Caco-2 (cell line): ENCODE data around the gene CAPN13. TPM values are rescaled to one million over a fixed set of nuclear protein-coding genes. Genes with fewer than 3 reads are reported as not detected.

Experiments
- BruUV-seq: library from RNA; stranded (reverse); fragments of 400-500 nt; replicated peaks from 2 replicates; lab custom pipeline; 2021; lab: Mats Ljungman, UMichigan
- CTCF ChIA-PET: fragments of 300-600 bp; sonication (Branson Sonifier 250); formaldehyde crosslinking; loops from one replicate; lab custom pipeline; 2022; ENCODE audit warnings: antibody characterized with exemption; lab: Charles Lee
- POLR2A ChIA-PET: fragments of 300-600 bp; sonication (Branson Sonifier 250); formaldehyde crosslinking; loops from one replicate; lab custom pipeline; 2022; ENCODE audit warnings: antibody characterized with exemption; lab: Charles Lee
- DNase-seq, 2 experiments: peaks; one replicate each; pipeline versions ENCODE4 v3.0.0 to v3.0.0-alpha.2; 2020 to 2022
- H3K27me3 ChIP-seq: replicated peaks from 2 replicates; pipeline ENCODE4 v1.6.0; 2011; ENCODE audit warnings: low read length; ENCODE audit not compliant: control insufficient read depth, insufficient read depth
- H3K36me3 ChIP-seq: 2 replicates; pipeline ENCODE4 v1.5.1; 2011; ENCODE audit warnings: low read length; ENCODE audit not compliant: control insufficient read depth, insufficient read depth
- H3K4me1 ChIP-seq: fragments of 250-450 bp; sonication (Bioruptor Pico); 2 replicates; pipeline ENCODE4 v1.5.1; 2020; ENCODE audit warnings: mild to moderate bottlenecking
- H3K4me3 ChIP-seq: 2 replicates; pipeline ENCODE4 v1.5.1; 2011; ENCODE audit warnings: low read depth, mild to moderate bottlenecking, control low read depth, low read length
- H3K9me3 ChIP-seq: fragments of 250-450 bp; sonication (Bioruptor Pico); 2 replicates; pipeline ENCODE4 v1.5.1; 2020; ENCODE audit warnings: mild to moderate bottlenecking, moderate library complexity
- H3K27ac Mint-ChIP-seq: one replicate; pipeline ENCODE4 v1.8.0; 2022; ENCODE audit warnings: mixed read lengths; ENCODE audit not compliant: unreplicated experiment
- H3K27me3 Mint-ChIP-seq: one replicate; pipeline ENCODE4 v1.8.0; 2022; ENCODE audit warnings: mixed read lengths; ENCODE audit not compliant: insufficient read depth, unreplicated experiment
- H3K36me3 Mint-ChIP-seq: one replicate; pipeline ENCODE4 v1.8.0; 2022; ENCODE audit warnings: mild to moderate bottlenecking, mixed read lengths; ENCODE audit not compliant: insufficient read depth, unreplicated experiment
- H3K4me1 Mint-ChIP-seq: one replicate; pipeline ENCODE4 v1.8.0; 2022; ENCODE audit warnings: low read depth, mixed read lengths; ENCODE audit not compliant: unreplicated experiment
- H3K4me3 Mint-ChIP-seq: one replicate; pipeline ENCODE4 v1.8.0; 2022; ENCODE audit warnings: mild to moderate bottlenecking, moderate library complexity, mixed read lengths; ENCODE audit not compliant: unreplicated experiment
- H3K9me3 Mint-ChIP-seq: one replicate; pipeline ENCODE4 v1.8.0; 2022; ENCODE audit warnings: mixed read lengths; ENCODE audit not compliant: unreplicated experiment
- intact Hi-C: fragments of 100-400 bp; cut with micrococcal nuclease; formaldehyde crosslinking; loops from one replicate; pipeline ENCODE4 v1.10.0; 2022; ENCODE audit not compliant: unreplicated experiment
- total RNA-seq: library from RNA; stranded (reverse); gene quantifications from 2 replicates; pipeline ENCODE4 v1.2.3, GENCODE V29; 2022
- TF ChIP-seq, protein P1 (sequence below), 2 experiments: fragments of 200-600 bp in 1 of 2; IDR thresholded peaks; 1 replicate in 1 of 2; 2 replicates in 1 of 2; pipeline versions ENCODE4 v1.5.1 to v1.8.0; 2011 to 2022; ENCODE audit warnings: antibody characterized with exemption in 1 of 2, control low read depth in 1 of 2, inconsistent platforms in 1 of 2, low read depth in 1 of 2, low read length in 1 of 2, mild to moderate bottlenecking in 1 of 2, moderate library complexity in 1 of 2; ENCODE audit not compliant: insufficient read depth in 1 of 2, severe bottlenecking in 1 of 2, unreplicated experiment in 1 of 2

CAPN13 gene
- total RNA-seq, 1 experiment from 2014 or later: 2.1 TPM

GRCh38 chr2:30713698-30714097 is 93.5 kb downstream of the CAPN13 start:
- TF ChIP-seq, protein P1, sequence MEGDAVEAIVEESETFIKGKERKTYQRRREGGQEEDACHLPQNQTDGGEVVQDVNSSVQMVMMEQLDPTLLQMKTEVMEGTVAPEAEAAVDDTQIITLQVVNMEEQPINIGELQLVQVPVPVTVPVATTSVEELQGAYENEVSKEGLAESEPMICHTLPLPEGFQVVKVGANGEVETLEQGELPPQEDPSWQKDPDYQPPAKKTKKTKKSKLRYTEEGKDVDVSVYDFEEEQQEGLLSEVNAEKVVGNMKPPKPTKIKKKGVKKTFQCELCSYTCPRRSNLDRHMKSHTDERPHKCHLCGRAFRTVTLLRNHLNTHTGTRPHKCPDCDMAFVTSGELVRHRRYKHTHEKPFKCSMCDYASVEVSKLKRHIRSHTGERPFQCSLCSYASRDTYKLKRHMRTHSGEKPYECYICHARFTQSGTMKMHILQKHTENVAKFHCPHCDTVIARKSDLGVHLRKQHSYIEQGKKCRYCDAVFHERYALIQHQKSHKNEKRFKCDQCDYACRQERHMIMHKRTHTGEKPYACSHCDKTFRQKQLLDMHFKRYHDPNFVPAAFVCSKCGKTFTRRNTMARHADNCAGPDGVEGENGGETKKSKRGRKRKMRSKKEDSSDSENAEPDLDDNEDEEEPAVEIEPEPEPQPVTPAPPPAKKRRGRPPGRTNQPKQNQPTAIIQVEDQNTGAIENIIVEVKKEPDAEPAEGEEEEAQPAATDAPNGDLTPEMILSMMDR (IDR thresholded peaks at IDR 0.05; ENCODE audit: insufficient read depth in 1 of 2, low read depth in 1 of 2, low read length in 1 of 2, severe bottlenecking in 1 of 2, unreplicated experiment in 1 of 2): no peak
- Mint-ChIP-seq H3K27ac (no peak overlapping the region), H3K9me3 (no peaks in the 10 kb centered on the region), H3K4me3 (no peak overlapping the region), H3K27me3 (peaks cover 7% of the 10 kb centered on the region), H3K36me3 (peaks cover 6% of the 10 kb centered on the region), H3K4me1 (no peaks in the 10 kb centered on the region)
- no TSS peak for BruUV-seq
- intact Hi-C loops: loop anchor here (1.0 to 5.0 kb wide), 5 partner anchors 149 to 620 kb away; no protein-coding TSS in a partner anchor
- POLR2A ChIA-PET: no interaction called here
- no peak for DNase-seq
- Histone ChIP-seq H3K4me1 (no peaks in the 10 kb centered on the region), H3K9me3 (no peaks in the 10 kb centered on the region), H3K4me3 (no peak overlapping the region), H3K27me3 (no peaks in the 10 kb centered on the region), H3K36me3 (no peaks in the 10 kb centered on the region)
- CTCF ChIA-PET: interaction anchor here (1.0 to 8.1 kb wide), 3 partner anchors 146 to 549 kb away, joined by 3 to 209 read pairs (median 4); no protein-coding TSS in a partner anchor

GRCh38 chr2:30711646-30712085 is 95.6 kb downstream of the CAPN13 start:
- peak; percentile 94 for DNase-seq
- peaks cover 6% of the 10 kb centered on the region for H3K36me3 Mint-ChIP-seq
- H3K4me3 ChIP-seq: no peak overlapping the region
- no peaks in the 10 kb centered on the region for H3K27me3 ChIP-seq
- H3K27me3 Mint-ChIP-seq: peaks cover 7% of the 10 kb centered on the region
- no peaks in the 10 kb centered on the region for H3K9me3 ChIP-seq
- H3K36me3 ChIP-seq: no peaks in the 10 kb centered on the region
- no peaks in the 10 kb centered on the region for H3K4me1 ChIP-seq
- intact Hi-C loops: loop anchor here (1.0 to 5.0 kb wide), 3 partner anchors 371 to 546 kb away; no protein-coding TSS in a partner anchor
- CTCF ChIA-PET: interaction anchor here (0.5 to 8.1 kb wide), 100 partner anchors 9 to 1045 kb away, joined by 3 to 209 read pairs (median 4); partner anchors contain the start of genes CAPN13, LBH and YPEL5
- no TSS peak for BruUV-seq
- no peak overlapping the region for H3K4me3 Mint-ChIP-seq
- H3K27ac Mint-ChIP-seq: no peak overlapping the region
- POLR2A ChIA-PET: interaction anchor here (0.7 to 1.1 kb wide), 2 partner anchors 547 to 565 kb away, joined by 3 to 5 read pairs; partner anchors contain the start of gene YPEL5
- TF ChIP-seq, protein P1 (IDR thresholded peaks at IDR 0.05; ENCODE audit: insufficient read depth in 1 of 2, low read depth in 1 of 2, low read length in 1 of 2, severe bottlenecking in 1 of 2, unreplicated experiment in 1 of 2): peak; percentile 100
- no peaks in the 10 kb centered on the region for H3K9me3 Mint-ChIP-seq
- H3K4me1 Mint-ChIP-seq: no peaks in the 10 kb centered on the region

GRCh38 chr2:30710461-30710860 is 96.8 kb downstream of the CAPN13 start:
- TF ChIP-seq, protein P1 (IDR thresholded peaks at IDR 0.05; ENCODE audit: insufficient read depth in 1 of 2, low read depth in 1 of 2, low read length in 1 of 2, severe bottlenecking in 1 of 2, unreplicated experiment in 1 of 2): no peak
- CTCF ChIA-PET: interaction anchor here (3.5 to 8.1 kb wide), 3 partner anchors 24 to 546 kb away, joined by 45 to 209 read pairs (median 59); no protein-coding TSS in a partner anchor
- BruUV-seq: no TSS peak
- H3K4me3 ChIP-seq: no peak overlapping the region
- Mint-ChIP-seq H3K27me3 (peaks cover 7% of the 10 kb centered on the region), H3K9me3 (no peaks in the 10 kb centered on the region), H3K36me3 (peaks cover 6% of the 10 kb centered on the region), H3K4me1 (no peaks in the 10 kb centered on the region), H3K4me3 (no peak overlapping the region), H3K27ac (no peak overlapping the region)
- no peaks in the 10 kb centered on the region for H3K4me1 ChIP-seq
- no peak for DNase-seq
- intact Hi-C loops: loop anchor here (5.0 kb wide), 1 partner anchor 372 kb away; no protein-coding TSS in a partner anchor
- no peaks in the 10 kb centered on the region for H3K27me3 ChIP-seq
- POLR2A ChIA-PET: no interaction called here
- no peaks in the 10 kb centered on the region for H3K9me3 ChIP-seq
- H3K36me3 ChIP-seq: no peaks in the 10 kb centered on the region
